ENCODE data around the gene IPO7. TPM values are rescaled to one million over a fixed set of nuclear protein-coding genes. Genes with fewer than 3 reads are reported as not detected.

IPO7 gene
- total RNA-seq, 1 experiment from 2014 or later = 147 TPM

DNA sequence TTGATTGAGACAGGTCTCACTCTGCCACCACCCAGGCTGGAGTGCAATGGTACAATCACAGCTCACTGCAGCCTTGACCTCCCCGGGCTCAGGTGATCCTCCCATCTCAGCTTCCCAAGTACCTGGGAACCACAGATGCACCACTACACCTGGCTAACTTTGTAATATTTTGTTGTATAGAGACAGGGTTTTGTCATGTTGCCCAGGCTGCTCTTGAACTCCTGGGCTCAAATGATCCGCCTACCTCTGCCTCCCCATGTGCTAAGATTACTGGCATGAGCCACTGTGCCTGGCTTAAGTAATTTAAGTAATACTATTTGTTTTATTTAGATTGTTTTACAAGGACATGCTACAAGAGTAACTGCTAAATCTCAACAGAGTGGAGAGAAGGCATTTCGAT lies 109.9 kb downstream of the IPO7 start:
- H3K27me3 ChIP-seq (ENCODE audit: control insufficient read depth, insufficient read depth, low read length) = no peaks in the 10 kb centered on the region
- no peak overlapping the region for H3K4me3 ChIP-seq (ENCODE audit: insufficient read depth, low read depth, low read length)
- no peak for DNase-seq
- H3K36me3 ChIP-seq (replicated peaks; ENCODE audit: control insufficient read depth, insufficient read depth, low read length) = peaks cover 8% of the 10 kb centered on the region

DNA sequence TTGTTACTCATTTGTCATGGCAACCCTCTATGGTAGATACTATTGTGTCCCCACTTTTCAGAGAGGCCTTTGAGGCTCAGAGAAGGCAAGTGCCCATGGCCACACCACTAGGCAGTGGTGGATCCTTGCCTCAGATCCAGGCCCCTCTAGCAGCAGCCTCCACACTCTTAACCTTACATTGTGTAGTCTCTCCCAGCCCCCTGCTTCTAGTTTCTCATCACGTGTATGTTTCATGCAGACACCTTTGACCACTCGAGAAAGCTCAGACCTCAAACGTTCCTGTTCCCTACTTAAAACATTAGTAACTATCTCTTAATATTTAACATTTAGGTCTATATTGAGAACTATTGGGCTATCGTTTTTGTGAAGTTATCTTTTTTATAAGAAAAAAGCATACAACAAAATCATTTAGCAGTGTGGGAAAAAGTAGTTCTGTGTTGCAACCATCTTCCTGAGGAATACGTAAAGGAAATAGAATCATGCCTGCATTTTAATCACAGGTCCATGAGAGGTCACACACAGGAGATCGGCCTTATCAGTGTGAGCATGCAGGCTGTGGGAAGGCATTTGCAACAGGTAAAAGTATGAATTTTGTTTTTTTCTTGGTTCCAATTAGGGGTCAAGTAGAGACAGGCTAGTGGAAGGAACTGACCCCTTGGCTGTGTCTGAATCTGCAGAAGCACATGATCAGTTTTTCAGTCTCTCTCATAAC lies 111.5 kb downstream of the IPO7 start:
- peaks cover 6% of the 10 kb centered on the region for H3K36me3 ChIP-seq (replicated peaks; ENCODE audit: control insufficient read depth, insufficient read depth, low read length)
- H3K4me3 ChIP-seq (ENCODE audit: insufficient read depth, low read depth, low read length) = no peak overlapping the region
- DNase-seq = no peak
- no peaks in the 10 kb centered on the region for H3K27me3 ChIP-seq (ENCODE audit: control insufficient read depth, insufficient read depth, low read length)

Other genes with a start within 250 kb of the IPO7 start
- 110 and 112 TPM in 2 replicates for gene DENND5A, start 119.3 kb upstream of the IPO7 start, total RNA-seq (2014; rRNA removed; shearing (Covaris generic))
- gene TMEM41B, start 70.1 kb upstream of the IPO7 start, total RNA-seq (2014; rRNA removed; shearing (Covaris generic)) = 38.2 and 39.1 TPM in 2 replicates
- gene ZNF143, start 76.4 kb downstream of the IPO7 start, total RNA-seq (2014; rRNA removed; shearing (Covaris generic)) = 55.7 and 64.1 TPM in 2 replicates
- gene WEE1, start 189.0 kb downstream of the IPO7 start, total RNA-seq (2014; rRNA removed; shearing (Covaris generic)) = 125 and 176 TPM in 2 replicates

Data from H7 (cell line).